HT1080 (cell line): ENCODE measurements around the gene AHNAK2. TPM values are rescaled to one million over a fixed set of nuclear protein-coding genes. Genes with fewer than 3 reads are reported as not detected.

Source experiments
- DNase-seq: peaks from one replicate; pipeline ENCODE4 v3.0.0-alpha.2; 2015; ENCODE audit warnings: low read depth
- total RNA-seq: library from RNA; depleted of rRNA; stranded (reverse); fragments of >200 nt; shearing (Covaris generic); gene quantifications from 2 replicates; pipeline ENCODE4 v1.2.3, GENCODE V29; 2014

Gene AHNAK2
- total RNA-seq, 1 experiment from 2014 or later, result 54.6 TPM

DNA sequence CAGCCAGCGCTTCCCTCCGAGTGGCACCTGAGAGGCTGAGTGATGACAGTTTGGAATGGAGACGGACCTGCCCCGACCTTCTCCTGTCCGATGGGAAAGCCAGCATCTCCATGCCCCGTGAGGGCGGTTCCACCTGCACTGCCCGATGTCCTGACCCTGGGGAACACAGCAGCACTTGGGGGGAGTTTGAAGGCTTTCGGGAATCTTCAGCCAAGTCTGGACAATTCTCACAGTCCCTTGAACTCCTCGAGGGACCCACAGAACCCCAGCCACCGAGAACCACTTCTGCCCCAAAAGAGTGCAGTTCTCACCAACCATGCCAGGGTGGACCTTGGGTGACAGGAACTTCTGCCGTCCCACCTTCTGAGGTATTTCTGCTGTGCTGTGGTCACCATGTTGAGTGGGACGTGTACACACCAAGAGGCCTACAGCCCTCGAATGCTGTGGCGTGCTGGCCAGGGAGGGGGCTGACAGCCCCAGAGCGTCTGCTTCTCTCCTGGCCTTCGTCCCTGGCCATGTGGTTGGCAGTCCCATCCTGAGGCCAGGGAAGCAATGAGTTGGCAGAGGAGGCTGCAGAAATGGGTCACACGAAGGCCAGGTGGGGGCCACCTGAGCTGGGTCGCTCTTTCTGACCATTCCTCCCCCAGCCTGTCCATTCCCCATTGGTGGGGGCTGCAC is 8.5 kb upstream of the AHNAK2 start:
- DNase-seq, result no peak

DNA sequence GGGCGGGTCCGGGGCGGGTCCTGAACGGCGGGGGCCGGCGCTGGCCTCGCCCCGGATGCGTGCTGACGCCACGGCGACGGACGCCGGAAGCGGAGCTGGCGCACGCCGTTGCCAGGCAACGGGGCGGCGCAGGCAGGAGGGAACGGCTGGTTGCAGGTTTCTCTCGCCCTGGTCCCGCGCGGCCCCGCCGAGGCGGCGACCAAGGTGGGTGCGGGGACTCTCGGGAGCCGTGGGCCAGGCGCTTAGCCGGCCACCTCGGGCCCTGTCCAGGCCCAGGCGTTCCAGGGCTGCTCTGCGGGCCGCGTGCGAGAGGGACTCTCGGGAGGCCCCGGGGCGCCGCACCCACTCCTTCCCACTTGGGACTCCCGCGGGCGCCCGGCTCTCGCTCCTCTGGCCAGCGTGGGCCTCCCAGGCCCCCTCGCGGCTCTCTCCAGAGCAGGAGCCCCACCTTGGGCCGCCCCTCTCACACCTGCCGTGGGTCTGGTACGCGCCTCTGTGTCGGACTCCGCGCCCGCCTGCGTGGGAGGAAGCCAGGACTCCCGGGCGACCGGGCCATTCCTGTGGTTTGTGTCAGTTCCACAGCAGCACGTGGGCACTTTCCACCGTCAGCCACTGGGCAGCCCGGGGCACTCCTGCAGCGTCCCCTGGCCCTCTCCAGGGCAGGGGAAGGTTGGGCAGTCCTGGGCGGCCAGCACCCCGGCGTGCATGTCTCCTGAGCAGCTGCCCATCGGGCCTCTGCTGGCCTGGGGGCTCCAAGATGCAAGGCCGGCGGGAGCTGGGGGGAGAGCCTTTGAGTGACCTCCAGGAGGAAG is 7.7 kb upstream of the AHNAK2 start, which contains the start of gene CLBA1:
Gene CLBA1, plus strand, starts transcription at position 114 of the 812 bp plus-strand sequence. Its CDS starts 644 bp downstream, at position 758.
- DNase-seq, result peak; percentile 84

- no peak for DNase-seq
Observed at GRCh38 chr14:104984056-104984894, 6.1 kb upstream of the AHNAK2 start.

DNA sequence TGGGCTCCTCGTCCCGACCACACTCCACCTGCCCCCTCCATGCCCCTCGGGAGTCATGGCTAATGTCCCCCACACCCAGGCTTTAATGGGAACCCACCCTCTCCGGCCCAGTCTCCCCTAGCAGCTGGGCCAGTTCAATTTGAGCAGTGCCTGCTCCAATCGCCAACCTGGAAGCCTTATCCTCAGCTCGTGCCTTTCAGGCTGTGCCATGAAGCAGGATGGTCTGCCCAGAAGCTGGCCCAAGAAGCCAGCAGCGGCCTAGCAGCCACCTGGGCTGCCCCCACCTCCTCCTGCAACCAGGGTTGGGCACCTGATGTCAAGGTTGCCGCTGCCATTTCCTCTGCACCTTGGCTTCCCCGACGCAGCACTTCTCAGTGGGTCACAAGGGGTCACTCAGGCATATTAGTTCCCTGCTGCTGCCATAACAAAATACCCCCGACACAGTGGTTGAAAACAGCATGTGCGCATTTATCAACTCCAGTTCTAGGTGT is 5.1 kb upstream of the AHNAK2 start:
- DNase-seq, result no peak

GRCh38 chr14:104982548-104983230 is 4.5 kb upstream of the AHNAK2 start:
- no peak for DNase-seq

- no peak for DNase-seq
Observed at GRCh38 chr14:104981699-104982541, 3.7 kb upstream of the AHNAK2 start.

GRCh38 chr14:104980611-104981531 is 2.7 kb upstream of the AHNAK2 start:
- DNase-seq, result no peak

GRCh38 chr14:104979758-104980610 is 1.8 kb upstream of the AHNAK2 start:
- DNase-seq, result peak; percentile 74

DNA sequence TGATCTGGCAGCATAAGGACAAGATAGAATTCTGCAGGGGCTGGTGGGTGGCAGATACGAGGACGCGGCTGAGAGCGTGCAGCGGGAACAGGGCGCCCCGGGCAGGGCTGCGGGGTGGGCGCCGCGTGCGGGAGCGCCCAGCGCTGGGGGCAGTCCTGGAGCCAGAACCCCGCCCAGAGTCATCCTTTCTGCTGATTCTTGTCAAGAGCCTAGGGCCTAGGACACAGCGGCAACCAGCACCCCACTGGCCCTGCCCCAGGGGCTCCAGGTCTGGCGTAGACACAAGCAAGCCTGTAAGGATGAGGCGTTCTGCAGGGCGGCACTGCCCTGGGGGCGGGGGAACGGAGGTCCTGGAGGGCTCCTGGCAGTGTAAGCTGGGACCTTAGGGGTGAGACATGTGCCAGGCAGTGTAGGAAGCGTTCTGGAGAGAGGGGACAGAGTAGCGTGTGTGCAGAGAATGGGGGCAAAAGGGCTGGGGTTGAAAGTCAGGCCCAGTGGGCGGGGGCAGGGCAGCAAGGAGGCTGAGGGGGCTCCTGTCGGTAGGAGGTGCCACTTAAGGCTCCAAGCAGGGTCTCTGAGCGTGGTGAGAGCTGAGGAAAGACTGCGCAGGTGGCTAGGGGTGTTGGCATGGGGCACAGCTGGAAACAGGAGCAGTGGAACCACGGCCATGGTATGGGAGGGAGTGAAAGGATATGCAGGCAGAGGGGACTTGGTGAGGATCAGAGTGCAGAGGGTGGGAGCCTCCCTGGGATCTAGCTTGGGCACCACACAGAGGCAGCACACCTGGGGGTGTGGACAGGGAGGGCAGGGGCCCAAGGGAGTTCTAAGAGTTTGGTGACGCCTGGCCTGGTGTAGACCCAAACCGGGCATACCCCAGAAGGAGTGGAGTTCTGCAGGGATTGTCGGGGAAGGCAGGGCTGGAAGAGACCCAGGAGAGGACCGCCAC is 845 bp upstream of the AHNAK2 start:
- DNase-seq, result no peak

DNA sequence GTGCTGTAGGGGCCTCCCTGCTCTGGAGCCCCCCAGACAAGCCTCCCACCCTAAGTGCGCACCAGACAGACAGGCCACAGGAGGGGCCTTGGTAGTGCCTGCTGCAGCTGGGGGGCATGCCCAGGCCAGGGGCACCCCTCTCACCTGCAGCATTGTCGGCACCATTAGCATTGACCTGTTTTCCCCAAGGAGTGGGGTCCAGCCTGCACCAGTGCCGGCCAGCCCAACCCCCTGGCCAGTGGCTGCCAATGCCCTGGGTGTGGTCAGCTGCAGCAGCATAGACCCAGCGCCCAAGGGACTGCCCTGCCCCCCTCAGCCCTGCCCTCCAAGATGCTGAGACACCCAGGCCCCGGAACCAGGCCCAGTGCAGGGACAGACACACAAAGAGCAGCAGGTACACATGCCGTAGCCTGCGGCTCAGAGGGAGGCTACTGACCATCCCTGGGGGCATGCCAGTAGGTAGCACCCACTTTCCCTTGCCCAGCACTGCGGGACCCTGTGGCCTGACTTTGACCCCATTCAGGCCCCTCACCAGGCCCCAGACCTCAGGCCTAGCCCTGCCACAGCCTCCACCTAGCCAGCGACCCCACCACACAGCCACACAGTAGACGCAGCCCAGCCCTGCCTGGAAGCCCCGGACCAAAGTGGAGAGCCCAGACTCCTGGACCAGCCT is 1.0 kb downstream of the AHNAK2 start:
- no peak for DNase-seq

GRCh38 chr14:104976198-104977007 is 1.8 kb downstream of the AHNAK2 start:
- DNase-seq, result peak; percentile 85

DNA sequence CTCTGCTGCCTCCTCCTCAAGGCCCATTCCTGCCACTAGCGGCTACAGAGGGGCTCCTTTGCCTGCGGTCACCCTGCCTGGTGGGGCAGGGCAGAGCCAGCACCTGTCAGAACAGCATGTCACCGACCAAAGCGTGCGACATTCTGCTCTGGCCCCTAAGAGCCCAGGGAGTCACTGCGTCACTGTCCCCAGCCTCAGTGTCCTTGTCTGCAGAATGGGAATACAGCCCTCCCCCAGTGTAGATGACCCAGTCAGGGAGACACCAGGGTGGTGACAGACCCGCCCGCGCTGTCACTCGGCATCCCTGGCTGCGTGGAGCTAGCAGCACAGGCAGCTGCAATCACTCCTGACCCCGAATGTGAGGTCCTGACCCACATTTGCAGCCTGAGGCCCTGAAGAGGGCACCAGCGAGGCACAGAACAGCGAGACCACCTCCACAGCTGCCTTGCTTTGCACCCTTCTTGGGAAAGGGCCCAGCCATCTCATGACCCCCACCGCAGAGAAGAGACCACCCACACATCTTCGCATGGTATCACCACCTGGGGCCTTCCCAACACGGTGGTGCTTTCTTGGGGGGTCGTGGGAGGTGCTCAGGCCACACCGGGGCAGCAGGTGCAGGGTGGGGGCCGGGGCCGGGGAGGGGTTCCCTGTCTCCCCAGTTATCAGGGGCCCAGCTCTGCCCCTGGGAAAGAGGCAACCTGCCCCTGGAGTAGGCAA is 2.5 kb downstream of the AHNAK2 start:
- no peak for DNase-seq

GRCh38 chr14:104974665-104975390 is 3.3 kb downstream of the AHNAK2 start:
- no peak for DNase-seq

GRCh38 chr14:104974146-104974541 is 4.0 kb downstream of the AHNAK2 start:
- DNase-seq, result no peak
